GM12865 (cell line): Measurements from ENCODE around the gene STX1A.
"Not testable (repeated sequence)": the region's sequence is repeated elsewhere in the genome, so short reads cannot be mapped to it uniquely, and the experiment has no call there.

Experiments used
- DNase-seq: peaks from one replicate; pipeline ENCODE4 v3.0.0; 2010; ENCODE audit warnings: low read depth
- H3K4me3 ChIP-seq: 2 replicates; pipeline ENCODE4 v1.5.1; 2011; ENCODE audit warnings: mild to moderate bottlenecking, low read depth, low read length, control low read depth
- CTCF ChIP-seq: IDR thresholded peaks from 2 replicates; pipeline ENCODE4 v1.5.1; 2011; ENCODE audit warnings: low read length, control low read depth, low read depth, inconsistent platforms; ENCODE audit not compliant: insufficient read depth; ENCODE audit errors: missing control alignments

Gene STX1A

GRCh38 chr7:73722785-73723184 lies 3.3 kb upstream of the STX1A start:
- no peak for TF ChIP-seq CTCF
- H3K4me3 ChIP-seq: no peak overlapping the region

GRCh38 chr7:73722182-73722581 lies 2.7 kb upstream of the STX1A start:
- not testable (repeated sequence) for DNase-seq

More at GRCh38 chr7:73722785-73723184, 3.3 kb upstream of the STX1A start:
- no peak for DNase-seq

GRCh38 chr7:73721377-73721817 lies 1.9 kb upstream of the STX1A start:
- DNase-seq: no peak
- no peak overlapping the region for H3K4me3 ChIP-seq
- TF ChIP-seq CTCF: no peak

More at GRCh38 chr7:73722182-73722581, 2.7 kb upstream of the STX1A start:
- not testable (repeated sequence) for H3K4me3 ChIP-seq

- not testable (repeated sequence) for DNase-seq, H3K4me3 ChIP-seq
Measured at GRCh38 chr7:73720443-73720842, 974 bp upstream of the STX1A start.

GRCh38 chr7:73719806-73720169 lies 319 bp upstream of the STX1A start:
- no peak for TF ChIP-seq CTCF
- no peak for DNase-seq
- peak overlapping the region; percentile 36 for H3K4me3 ChIP-seq

- TF ChIP-seq CTCF: no peak
- no peak for DNase-seq
- H3K4me3 ChIP-seq: peak overlapping the region; percentile 75
Measured at GRCh38 chr7:73718438-73718881, 1.0 kb downstream of the STX1A start.

- peak; percentile 57 for DNase-seq
- peak overlapping the region; percentile 75; the same call in 1 of the 2 replicates for H3K4me3 ChIP-seq
- TF ChIP-seq CTCF: no peak
Measured at GRCh38 chr7:73717991-73718405, 1.5 kb downstream of the STX1A start.

GRCh38 chr7:73717025-73717807 lies 2.3 kb downstream of the STX1A start:
- DNase-seq: no peak
- no peak overlapping the region for H3K4me3 ChIP-seq

More at GRCh38 chr7:73717025-73717807, 2.3 kb downstream of the STX1A start:
- TF ChIP-seq CTCF: no peak
